Stimulated activated CD4-positive, alpha-beta T cell treated with anti-CD3 and anti-CD28 coated beads, TNF-alpha, amount 100 ng/mL, for 4 hours (primary cell): ENCODE results near the gene CELF2.

Experiments
- DNase-seq, 3 experiments: peaks; one replicate each; pipeline ENCODE4 v3.0.0-alpha.2; 2020; ENCODE audit warnings: low read depth in 3 of 3

The CELF2 gene

DNA sequence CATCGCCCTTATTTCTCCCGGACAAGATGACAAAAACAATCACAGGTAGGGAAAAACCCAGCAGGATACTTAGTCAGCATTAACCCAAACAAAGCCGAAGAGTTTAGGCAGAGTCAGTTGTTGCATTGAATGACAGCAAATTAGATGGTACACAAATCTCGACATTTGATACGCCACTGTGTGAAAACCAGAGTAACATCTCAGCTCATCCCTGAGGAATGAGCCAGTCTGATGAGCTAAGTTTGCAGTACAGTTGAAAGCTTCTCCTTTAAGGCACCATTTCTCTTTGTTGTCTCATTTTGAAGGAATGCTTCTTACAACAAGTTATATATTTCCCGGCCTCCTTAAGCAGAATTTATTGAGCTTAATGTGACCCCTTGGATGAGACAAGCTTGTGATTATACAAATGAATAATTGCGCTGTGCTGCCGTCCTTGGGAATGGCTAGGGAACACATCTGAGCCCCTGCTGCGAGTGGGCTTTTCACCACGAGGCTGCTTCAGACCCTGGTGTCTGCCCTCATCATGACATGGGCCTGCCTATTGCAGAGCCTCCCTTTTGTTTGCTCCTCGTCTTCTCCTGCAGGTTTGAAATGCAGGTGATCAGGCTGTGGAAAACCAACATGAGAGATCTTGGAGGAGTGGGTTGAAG, 137.3 kb downstream of the CELF2 start:
- no peak for DNase-seq

DNA sequence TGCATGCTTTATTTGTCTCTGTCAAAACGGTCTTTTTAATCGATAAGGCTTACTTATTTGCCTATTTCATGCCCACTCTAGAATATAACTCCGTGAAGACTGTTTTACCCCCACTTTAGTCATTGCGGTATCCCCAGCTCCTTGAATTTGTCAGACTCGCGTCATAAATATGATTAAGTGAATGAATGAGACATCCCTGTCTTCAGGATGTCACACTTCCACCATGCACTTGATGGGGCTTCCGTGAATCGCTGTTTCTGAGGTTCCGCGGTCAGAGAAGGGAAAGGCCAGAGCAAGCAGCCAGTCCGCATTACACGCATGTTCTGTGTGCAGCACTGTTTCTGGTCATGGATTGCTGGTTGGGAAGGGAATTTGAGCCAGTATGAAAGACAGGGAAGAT, 138.8 kb downstream of the CELF2 start:
- no peak for DNase-seq

DNA sequence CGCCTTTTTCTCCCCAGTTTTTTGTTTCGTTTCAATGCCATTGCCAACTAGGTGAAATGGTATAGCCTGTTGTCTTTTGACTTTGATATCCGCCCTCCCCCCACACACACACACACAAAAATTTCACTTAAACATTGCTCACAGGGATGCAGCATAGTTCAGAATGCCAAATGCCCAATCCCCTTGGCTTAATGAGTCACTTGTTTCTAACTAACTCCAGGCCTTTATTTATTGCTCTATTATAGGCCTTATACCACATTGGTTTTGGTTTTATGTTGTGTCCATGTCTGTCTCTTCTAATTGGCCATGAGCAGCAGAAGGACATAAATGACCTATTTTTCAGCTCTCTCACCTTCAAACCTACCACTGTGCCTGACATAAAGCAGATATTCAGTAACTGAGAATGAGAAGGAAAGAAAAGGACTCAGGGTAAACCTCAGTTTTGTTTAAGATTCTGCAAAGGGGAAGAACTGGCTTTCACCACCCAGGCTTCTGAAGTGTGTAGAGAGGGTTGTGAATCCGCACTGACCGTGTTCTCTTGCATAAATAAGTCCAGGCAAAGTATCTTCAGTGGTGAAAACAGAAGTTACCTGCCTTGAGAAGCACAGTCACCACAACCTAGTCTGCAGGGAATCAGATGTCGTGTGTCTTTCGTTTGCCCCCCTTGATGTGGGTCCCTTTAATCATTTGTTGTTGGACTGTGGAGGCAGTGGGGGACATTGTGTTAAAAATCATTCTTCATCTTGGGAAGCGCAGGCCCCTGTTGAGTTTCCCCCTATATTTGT, 139.8 kb downstream of the CELF2 start:
- DNase-seq = no peak

DNA sequence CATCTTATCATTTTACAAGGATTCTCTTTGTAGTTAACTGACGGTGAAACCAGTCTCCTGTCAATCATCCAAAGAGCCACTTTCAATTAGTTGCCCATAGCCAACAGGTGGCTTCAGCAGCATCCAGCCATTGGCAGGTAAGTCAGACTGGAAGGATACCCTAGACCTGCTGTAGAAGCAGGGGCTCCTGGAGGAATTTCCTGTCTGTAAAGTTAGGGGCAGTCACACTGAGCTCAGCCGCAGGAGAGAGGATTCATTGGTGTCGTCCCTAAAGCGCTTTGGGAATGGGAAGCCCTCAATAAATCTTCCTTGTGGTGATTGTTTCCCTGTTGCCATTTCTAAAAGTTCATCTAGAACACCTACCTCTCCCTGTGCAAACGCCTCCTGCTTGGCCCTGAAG, 140.4 kb downstream of the CELF2 start:
- DNase-seq = no peak

DNA sequence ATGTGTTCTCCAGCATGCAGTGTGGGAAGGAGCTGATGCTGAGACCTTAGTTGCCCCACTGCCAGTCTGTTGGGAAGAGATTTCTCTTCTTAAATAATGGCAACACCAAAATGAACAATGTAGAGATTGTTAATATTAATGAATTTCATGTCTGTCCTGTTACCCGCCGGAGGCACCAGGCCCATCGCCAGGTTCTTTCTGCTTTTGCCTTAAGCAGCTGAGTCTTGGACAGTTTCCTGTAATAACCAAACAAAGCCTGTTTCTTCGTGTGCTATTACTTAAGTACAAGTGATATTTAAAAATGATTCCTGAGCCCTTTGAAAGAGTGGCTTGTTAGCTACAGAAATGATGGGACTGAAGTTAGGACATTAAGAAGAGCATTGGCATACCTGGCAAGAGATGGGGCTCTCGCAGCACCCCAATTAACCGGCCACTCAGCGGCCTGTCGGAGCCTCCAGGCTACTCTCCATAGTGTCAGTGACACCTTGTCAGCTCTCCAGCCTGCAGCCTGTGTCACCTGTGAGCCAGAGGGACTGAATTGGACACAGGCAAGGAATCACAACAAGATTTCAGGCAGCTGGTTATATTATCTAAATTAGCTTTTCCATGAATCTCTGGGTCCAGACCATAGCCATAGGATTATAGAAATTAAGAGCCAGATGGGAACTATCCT, 142.0 kb downstream of the CELF2 start:
- DNase-seq = no peak

DNA sequence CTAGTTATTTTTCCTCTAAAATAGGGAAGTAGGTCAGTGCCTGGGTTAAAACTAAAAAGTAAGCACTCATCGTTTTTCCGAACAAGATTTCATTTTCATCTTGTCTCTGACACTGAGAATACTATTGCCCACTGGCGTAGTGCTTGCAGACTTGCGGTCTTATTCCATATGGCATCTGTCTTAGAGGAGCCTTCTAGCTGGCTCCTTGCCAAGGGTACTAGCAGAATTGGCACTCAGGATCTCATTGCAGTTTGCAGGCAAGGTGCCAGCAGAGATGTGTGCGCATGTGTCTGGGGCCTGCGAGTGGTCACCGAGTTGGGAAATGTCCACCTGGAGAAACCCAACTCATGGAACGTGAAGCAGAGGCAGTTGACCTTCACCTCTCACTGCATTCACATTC, 143.4 kb downstream of the CELF2 start:
- DNase-seq = no peak

DNA sequence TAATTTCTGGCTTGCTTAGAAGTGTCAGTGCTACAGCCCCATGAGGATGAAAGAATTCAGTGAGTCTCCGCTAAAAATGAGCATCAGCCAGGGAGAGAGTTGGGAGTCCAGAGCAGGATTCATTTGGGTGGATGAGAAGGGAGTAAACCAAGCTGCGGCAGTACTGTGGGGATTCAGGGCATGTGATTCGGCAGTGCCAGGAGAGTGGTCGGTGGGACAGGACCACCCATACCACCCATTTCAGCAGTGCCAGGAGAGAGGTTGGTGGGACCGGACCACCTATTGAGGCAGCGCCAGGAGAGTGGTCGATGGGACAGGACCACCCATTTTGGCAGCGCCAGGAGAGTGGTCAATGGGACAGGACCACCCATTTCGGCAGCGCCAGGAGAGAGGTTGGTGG, 144.2 kb downstream of the CELF2 start:
- DNase-seq = no peak

DNA sequence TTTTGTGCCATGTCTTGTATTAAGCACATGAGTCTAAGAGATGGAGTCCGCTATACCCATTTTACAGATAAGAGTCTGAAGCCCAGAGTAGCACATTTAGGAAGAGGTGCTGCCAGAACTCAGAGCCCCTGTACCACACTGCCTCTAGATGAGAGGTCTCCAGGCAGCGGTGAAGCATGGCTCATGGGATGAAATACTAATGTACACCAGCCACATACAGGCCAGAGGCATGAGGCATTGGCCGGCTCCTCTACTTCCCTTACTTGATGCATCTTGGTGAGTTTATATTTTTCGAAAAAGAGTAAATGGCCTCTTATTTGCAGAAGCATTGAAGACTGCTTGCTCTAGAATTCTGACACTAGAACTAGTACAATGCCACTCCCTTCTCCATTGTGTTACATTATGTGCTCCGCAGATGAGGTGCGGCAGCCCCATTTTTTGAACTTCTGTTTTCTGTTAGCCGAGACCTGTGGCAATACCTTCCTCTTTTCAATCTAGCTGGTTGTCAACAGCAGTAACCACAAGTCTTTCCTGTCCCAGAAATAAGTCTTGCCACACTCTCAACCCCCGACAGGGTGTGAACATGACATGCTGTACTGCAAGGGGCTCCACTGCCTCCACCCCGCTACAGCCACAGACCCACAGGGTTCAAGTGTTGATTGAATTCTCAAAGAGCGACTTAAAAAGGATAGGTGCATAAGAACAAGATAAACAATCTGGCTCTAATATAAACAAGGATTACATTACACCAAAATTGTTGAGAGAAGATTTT, 145.3 kb downstream of the CELF2 start:
- DNase-seq = peak in 2 of 3 experiments; percentile 41 to 53

DNA sequence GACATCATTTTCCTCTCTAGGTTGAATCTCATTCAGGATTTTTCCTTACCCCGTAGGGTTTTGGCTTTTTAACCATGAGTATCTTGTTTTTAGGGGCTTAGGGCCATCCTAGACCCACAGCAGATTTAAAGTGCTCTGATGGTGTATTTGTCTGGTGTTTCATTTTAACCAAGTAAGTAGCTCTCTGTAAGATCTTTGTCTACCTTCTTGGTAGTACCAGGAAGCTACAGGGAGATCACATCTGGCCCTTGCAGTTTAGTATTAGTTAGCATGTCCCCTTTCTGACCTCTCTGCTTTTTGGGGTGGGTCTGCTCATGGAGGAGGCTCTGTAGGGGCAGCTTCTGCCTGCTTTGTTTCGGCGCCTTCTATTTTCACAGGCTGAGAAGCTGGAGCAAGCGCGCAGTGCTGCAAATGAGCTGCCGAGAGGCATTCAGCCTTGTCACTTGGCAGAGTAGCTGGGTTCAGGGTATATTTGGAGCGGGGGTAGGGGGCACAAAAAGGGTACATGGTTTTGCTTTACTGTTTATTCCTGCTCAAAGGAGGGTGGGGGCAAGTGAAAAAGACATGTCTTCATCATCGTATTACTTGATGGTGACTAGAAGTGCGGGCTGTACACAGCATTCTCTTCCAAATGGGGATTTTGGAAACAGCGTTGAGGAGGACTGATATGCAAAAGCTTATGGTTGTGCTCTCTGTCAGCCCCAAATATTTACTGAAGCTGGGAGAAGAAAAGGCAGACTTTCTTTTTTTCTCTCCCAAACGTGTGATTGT, 146.3 kb downstream of the CELF2 start:
- no peak for DNase-seq

DNA sequence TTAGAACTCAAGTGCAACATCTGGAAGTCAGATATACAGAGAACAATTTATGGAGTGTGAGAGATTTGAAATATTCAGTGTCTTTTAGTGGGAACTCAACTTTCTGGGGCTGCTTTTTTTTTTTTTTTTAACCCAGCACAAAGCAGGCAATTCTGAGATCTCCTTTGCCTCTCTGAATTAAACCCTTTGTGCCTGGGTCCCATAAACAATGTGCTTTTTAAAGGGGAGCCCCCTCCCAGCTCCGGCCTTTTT, 146.8 kb downstream of the CELF2 start:
- no peak for DNase-seq

DNA sequence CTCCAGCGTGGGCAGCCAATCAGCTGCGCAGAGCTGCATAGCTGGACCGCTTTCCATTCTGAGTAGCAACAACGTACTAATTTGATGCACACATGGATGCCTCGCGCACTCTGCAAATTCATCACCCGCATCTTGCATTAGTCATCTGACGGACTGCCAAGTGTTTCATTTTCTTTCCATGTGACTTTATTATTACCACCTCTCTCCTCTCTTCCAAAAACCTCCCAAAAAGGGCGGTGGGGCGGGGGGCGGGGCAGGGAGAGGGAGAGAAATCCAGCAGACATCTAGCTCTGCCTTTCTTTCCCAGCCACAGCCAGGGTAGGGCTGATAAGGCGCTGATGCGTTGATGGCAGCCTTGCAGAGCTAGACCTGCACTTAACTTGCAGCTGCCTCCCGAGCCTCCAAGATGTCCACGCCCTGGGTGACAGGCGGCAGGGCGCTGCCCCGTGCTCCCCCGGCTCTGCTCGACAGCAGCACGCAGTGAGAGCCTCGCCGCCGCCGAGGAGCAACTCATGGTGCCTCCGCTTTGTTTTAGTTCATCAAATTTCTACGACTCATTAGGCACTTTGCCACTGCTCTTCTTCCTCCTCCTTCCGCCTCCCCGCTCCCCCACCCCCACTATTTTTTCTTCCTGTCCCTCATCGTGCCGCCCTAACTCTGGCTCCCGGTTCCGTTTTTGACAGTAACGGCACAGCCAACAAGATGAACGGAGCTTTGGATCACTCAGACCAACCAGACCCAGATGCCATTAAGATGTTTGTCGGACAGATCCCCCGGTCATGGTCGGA, 147.3 kb downstream of the CELF2 start:
- DNase-seq = peak in 1 of 3 experiments; percentile 47

DNA sequence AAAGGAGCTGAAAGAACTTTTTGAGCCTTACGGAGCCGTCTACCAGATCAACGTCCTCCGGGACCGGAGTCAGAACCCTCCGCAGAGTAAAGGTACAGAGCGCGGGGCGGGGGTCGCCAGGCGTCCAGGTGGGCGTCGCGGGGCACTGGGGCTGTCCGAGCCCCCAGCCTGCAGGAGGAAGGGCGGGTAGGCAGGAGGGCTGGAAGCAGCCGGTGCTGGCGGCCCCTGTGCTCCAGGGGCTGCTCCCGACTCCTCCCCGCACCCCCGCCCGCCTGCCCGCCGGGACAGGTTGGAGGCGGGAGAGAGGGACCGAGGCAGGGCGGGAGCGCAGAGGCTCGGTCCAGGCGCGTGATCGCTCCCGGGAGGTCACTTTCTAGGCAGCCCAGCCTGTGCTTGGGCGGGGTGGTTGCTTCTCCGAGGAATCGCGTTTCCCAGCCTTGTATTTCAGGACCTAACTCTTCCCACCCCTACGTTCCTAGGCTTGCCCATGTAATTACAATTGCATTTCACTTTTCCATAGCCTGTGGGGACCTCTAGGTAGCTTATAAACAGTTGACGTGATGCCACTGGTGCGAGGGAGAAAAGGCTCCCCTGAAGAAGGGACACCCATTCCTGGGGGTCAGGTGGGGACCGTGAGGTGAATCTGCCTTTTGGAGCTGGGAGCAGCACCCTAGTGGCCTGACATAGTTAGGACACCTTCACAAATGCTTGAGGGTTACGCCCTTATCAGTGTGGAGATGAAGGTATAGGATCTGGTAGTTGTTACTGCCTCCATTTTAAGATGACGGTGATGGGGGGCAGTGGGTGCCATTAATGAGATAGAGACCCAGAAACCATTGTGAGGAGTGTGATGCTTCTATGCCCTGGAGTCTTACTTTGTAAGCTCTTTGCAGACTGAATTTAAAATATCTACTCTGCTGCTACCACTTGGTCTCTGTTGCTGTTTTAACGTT, 148.2 kb downstream of the CELF2 start:
- peak in 1 of 3 experiments; percentile 34 for DNase-seq

DNA sequence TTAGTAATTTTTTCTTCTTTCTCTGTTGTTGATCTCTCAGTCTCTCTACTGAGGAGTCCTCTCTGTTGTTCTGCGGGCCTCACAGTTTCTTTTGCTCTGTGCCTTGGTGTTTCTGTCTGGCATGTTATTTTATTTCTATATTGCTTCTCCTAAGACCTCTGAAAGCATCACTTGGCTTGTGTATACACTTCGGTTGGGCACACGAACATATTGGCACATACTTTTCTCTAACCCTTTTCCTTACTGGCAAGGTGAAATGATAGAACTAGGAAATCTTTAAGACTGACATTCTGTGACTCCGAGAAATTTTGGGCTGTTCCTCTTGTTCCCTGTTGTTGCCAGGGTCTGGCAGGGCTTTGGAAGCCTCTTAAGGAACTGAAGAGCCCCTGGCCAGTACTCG, 148.9 kb downstream of the CELF2 start:
- no peak for DNase-seq

DNA sequence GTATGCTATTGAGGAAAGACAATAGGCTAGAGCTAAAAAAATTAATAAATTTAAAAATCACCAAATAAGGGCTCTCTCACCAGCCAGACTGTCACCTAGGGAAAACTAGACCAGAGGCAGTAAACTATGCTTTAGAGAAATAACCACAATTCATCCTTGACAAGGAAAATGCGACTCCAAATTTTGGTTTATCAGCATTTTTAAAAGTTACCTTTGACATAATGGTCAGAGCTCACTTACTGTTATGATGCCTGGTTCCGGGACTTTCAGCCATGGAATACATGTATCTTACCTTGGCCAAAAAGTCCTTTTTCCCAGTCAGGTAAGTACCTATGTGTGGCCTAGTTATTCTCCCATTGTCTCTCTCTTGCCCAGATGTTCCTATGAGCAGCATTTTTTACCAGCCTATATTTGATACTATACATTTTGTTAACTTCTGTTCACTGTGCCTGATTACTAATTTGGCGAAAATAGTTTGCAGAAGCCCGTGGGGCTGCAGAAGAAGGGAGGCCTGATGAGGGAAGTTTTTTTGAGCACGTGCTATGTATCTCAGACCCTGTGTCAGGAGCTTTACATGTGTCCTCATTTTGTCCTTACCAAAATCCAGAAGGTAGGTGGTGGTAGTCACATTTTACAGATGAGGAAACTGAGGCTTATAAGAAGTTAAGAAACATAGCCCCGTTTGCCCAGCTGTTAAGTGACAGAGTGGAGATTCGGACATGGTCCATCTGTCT, 149.7 kb downstream of the CELF2 start:
- no peak for DNase-seq

DNA sequence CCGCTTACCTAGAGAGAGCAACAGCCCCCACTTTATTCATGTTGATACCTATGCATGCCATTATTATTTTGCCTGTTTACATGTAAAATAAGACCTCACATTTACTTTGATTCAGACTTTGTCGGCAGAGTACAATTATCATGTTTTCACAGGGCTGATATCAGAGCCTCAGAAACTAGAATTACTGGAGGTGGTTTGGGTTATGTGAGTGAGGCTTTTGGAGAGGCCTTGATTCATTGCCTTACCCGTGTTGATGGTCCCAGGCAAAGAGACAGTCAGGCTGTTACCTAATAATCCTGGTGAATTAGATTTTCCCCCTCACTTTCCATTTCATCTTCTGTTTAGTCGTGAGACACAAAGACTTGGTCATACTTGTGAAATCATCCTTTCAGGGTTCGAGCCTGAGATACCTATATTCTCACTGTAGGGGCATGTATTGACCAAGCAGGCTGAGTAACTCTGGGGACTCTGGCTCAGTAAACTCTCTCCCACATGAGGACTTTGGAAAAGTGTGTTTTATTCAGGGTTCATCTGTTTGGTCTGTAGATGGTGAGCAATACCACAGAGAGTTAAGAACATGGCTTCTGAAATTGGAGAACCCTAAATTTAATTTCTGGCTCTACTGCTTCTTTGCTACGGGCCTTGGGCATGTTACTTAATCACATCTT, 150.9 kb downstream of the CELF2 start:
- no peak for DNase-seq

DNA sequence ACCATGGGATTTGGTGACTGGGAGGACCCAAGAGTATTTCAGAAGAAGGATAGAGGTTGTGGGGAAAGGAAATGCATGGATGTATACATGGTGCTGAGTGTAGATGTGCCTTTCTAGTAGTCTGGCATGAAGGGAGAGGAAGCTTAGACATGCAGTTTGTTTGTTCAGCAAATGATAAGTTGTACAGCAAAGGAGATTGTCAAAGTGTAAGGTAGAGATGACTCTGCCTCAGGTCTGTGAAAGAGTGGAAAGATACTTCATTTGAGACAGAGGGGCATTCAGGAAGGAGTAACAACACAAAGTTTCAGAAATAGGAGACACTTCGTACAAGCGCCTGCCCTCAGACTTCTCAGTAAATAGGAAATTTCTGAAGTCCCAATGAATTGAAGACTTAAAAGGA, 152.3 kb downstream of the CELF2 start:
- no peak for DNase-seq

DNA sequence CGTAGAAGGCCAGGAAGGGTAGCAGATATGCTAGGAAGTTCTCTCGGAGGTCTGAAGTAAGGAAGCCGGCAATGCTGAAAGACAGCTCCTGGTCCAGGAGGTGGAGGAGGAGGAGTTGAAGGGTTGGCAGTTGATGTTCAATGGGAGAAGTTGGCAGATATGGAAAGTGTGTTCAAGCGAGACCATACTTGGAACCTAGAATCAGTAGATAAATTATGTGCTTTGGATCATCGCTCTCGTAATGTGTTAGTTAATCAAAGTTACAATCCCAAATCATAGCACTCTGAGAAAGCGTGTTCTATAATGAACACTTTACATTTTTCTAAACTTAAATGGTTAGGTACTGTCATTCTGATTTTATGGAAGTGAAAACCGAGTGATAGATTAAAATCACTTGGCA, 152.9 kb downstream of the CELF2 start:
- no peak for DNase-seq
